NCI-H2107 treated with DMSO at 0.1 percent for 48 hours (cell line): Measurements from ENCODE around the gene PDIA6.
A peak's percentile ranks its signal among the peaks of the same experiment; 100 is the strongest.

ENCODE experiments used
- DNase-seq: peaks from one replicate; lab custom pipeline; 2025; ENCODE audit not compliant: unreplicated experiment; lab: John Stamatoyannopoulos, UW

PDIA6 gene

DNA sequence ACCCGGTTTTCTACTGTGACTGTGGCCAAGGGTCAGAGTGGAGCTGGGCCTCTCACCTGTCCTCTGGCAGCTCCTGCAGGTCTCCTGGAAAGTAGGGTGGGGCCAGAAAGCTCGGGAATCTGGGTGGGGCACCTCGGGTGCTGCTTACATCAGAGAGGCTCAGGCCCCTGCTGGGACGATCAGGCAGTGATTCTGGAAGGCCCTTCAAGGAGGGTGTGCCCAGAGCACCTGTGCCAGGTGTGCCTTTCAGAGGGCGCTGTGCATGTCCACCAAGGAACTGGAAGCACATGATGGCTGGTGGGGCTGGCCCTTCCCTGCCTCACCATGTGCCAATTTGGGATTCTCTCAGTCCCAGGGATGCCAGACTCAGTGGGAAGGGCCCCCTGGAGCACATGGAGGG lies 47.1 kb downstream of the PDIA6 start:
- DNase-seq = no peak

DNA sequence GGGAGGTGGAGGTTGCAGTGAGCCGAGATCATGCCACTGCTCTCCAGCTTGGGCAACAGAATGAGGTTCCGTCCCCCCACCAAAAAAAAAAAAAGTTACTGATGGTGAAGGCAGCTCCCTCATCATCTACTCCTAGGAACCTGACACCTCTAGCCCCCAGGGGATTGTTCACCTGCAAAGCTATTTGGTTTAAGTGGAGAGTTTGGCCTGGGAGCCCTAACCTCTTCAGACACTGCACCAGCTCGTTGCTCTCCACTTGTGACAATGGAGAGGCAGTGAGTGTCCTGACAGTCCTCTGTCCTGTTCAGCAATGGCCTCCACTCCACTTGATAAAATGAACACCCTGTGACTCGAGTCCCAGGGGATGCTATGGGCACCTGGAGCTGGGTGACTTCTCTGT lies 47.7 kb downstream of the PDIA6 start:
- DNase-seq = no peak

DNA sequence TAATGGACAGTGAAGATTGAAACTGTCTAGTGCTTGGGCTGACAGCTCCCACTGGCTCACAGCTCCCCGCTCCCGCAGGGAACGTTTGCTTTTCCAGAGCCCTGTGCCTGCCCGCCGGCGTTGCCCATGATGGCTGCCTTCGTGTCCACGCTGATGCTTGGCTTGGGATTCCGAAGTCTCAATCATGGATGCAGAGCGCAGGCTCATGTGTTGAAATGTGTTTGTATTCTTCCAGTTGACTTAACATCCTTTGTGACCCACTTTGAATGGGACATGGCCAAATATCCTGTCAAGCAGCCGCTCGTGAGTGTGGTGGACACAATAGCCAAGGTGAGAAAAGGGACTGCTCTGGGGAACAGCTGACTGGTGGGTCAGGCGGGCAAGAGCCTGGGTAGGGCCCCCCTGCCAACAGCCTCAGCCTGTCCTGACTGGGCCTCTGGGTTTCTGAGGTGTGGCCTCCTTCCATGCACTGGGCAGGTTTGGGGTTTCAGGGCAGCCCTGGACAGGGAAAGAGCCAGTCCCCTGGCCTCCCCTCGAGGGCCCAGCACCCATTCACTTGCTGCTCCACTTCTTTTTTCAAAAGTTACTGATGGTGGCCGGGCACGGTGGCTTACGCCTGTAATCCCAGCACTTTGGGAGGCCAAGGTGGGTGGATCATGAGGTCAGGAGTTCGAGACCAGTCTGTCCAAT lies 48.3 kb downstream of the PDIA6 start:
- no peak for DNase-seq

DNA sequence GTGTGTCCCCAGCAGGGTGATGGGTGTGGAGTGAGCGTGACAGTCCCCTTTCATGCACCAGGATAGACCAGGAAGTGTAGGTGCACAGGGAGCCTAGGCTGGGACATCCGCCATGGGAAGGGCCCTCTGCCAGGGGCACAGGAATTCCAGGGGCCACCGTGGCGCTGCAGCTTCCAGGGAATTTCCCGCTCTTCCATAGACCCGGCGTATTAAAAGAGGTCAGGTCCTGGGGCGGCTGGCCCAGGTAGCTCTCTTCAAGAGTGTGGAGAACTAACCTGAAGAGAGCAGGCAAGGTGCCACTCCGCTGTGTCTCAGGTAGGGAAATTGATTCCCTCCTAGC lies 49.2 kb downstream of the PDIA6 start:
- no peak for DNase-seq

DNA sequence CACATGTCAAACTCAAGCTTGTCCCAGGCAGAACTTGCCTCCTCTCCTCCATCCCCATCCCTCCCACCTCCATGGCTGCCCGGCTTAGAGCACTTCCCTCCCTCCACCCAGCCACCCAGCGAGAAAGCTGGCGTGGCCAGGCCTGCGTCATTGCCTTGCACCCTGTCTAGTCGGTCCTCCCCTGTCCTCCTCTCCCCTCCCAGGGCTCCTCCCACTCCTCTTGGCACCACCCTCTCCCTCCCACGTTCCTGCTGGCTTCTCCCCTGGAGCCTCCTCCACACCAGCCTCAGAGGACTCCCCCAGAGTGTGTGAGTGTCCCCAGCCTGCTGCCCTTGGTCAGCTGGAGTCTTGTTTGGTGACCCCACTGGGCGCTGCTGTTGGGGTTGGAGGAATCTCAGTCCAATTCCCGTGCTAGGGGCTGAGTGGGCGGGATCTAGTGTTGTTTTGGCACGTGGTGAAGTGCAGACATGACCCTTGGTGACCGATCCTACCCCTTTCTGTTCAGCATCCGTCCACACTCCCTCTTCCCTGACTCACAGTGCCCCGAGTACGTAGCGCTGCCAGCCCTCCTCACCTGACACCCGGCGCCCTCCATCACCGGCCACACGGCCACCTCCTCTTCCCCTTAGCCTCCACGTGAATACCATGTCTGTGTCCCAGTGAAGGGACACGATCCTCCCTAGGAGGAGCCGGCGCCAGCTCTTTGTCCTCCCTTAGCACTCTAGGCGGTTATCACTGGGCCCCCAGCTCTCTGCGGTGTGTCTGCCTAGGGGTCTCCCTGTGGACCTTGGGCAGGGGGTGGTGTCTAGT lies 49.7 kb downstream of the PDIA6 start:
- DNase-seq = no peak

DNA sequence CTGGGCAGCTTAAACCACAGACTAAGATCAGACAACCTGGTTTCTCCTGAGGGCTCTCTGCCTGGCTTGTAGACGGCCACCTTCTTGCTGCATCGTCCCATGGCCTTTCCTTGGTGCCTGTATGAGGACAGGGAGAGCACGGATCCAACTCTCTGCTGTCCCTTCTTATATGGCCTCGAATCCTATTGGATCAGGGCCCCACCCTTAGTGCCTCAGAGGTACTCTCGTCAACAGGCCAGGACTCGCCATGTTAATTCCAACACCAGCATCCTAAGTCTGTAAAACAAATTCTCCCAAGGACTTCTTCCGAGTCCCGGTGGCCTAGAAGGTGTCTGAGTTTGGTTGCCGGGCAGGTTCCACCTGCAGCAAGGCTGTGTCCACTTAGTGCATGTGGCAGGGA lies 51.0 kb downstream of the PDIA6 start:
- DNase-seq = no peak

DNA sequence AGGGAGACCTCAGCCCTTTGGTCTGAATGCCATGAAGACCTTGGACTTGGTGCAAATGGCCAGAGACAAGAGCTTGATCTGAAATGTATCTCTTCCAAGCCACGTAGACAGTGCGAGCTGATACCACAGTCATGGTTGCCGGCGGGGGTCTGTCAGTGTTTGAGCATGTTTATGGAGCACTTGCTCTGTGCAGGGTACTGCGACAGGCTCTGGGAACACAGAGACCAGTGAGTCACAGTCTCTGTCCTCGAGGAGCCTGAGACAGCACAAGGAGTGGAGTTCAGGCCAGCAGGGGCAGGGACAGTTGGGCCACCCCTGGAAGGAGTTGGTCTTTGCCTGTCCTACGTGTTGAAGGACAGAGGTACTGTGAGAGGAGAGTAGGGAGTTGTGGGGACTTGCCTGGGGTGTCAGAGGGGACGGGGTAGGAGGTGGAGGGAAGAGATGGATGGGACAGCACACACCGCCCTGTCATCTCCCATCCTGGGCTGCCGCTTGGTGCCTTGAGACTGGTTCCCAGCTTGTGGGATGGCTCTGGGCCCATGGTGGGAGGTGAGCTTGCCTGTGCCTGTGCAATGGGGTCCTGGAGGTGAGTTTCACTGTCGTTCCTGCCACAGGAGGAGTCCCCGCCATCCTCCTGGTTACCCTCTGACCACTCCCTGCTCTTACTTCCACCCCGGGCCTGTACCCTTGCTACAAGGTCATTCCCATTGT lies 51.6 kb downstream of the PDIA6 start:
- DNase-seq = no peak

DNA sequence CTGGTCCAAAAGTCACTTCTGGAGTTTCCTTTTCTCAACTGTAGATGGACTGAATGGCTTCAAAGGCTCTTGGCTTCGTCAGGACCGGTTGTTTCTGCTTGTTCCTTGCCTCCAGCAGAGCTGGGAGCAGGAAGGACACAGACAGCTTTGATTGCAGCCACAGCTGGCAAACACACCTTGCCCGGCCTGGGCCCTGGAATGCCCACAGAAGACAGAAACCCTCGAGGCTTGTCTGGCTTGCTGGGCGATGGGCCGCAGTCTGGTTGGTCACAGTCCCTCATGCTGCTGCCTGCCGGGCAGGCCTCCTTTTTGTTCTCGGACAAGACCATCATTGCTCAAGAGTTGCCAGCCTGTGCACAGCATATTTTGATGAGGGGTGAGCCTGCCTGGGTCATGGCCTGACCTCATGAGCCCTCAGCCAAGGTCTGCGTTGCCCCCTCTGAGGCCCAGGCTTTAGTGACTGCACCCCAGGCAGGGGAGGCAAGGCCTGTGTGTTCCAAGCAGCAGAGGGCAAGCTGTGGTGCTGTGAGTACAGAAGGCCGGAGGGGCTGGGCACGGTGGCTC lies 53.4 kb downstream of the PDIA6 start:
- no peak for DNase-seq

DNA sequence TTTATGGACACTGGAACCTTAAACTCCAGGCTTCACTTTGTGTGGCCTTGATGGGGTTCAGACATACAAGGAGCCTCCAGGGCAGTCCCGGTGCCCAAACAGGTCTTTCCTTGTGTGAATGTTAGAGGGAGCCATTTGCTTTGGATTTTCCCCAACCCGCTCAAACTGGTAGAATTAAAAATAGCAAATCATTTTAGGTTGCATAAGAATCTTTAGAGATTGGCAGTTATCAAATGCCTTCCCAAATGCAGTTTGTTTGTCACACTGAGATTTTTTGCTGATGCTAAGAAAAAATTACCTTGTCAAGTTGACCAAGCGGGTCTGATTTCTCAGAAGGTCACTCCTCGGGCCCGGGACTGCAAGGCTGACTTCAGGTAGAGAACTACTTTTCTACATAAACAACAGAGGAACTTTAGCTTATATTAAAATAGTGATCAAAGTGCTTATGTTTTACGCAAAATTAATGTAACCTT lies 54.7 kb downstream of the PDIA6 start:
- no peak for DNase-seq

DNA sequence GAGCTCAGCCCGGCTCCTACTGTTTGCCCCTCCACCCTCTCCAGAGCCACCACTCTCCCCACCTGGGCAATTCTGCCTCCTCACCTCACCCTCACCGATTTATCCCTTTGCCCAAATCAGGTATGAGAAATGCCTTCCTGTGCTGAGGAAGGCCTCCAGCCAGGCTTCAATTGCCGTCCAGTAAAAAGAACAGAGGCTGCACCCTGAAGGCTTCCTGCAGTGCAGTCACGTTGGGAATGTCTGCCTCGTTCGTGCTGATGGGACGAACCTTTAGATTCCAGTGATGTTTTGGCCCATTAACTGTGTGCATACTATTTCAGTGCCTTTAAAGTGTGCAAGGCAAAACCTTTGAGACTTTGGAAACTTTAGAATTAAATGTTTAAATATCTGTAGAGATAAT lies 57.0 kb downstream of the PDIA6 start:
- DNase-seq = no peak

DNA sequence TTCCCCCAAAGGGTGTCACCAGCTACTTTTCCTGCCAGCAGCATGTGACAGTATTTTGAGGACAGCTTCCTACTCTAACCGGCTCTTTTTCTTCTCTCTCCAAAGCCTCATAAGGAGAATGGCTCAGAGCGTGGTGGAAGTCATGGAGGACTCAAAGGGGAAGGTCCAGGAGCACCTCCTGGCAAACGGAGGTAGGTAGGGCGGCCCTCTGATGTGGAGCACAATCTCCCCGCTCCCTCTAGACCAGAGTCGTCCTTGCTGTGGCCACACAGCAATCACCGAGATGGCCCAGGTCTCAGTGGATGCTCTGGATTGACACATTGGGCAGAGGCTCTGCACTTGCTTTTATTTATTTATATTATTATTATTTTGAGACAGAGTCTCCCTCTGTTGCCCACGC lies 58.7 kb downstream of the PDIA6 start:
- no peak for DNase-seq

DNA sequence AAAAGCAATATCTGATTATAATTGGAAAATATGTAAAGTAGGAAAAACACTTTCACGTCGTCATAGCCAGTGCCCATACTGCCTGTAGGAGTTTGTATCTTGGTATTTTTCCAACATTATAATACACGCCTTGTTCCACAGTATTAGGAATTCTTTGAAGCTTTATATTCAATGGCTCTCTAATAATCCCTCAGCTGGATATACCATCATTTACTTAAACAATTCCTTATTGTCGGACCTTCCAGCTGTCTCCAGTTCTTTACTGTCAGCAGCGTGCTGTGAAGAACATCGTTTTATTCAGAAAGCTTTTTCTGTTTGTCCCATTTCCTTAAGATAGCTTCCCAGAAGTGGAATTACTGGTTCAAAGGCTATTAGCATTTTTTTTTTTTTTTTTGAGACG lies 59.4 kb downstream of the PDIA6 start:
- DNase-seq = no peak

DNA sequence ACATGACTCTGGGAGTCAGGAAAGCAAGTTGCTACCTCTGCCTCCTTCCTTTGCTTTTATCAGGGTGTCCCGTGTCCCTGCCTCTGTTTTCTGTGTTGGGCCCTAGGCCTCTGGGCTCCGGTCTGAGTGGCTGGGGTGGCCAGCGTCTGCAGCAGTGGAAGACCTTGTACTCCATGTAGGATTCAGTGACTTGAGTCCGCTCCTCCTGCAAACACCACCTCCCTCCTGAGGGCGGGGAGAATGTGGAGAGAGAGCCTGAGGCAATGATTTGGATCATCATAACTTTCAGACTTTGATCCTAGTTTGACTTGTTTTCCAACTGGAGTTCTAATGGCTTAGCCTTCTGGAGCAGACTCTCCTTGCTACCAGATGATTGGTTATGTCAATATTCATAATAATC lies 60.3 kb downstream of the PDIA6 start:
- no peak for DNase-seq

DNA sequence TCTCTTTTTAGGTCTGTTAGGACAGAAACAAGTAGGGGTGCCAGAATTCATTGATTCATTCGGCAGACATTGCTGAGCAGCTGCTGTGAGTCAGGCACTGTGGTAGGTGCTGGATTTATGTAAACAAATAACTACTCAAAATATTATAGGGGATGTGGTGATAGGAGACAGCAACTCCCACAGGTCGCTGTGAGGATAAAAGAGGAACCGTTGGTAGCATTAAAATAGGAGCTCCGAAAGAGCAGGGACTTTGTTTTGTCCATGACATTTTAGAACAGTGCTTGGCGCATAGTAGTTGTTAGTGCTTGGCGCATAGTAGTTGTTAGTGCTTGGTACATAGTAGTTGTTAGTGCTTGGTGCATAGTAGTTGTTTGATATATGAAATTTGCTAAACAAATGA lies 62.0 kb downstream of the PDIA6 start:
- DNase-seq = no peak

DNA sequence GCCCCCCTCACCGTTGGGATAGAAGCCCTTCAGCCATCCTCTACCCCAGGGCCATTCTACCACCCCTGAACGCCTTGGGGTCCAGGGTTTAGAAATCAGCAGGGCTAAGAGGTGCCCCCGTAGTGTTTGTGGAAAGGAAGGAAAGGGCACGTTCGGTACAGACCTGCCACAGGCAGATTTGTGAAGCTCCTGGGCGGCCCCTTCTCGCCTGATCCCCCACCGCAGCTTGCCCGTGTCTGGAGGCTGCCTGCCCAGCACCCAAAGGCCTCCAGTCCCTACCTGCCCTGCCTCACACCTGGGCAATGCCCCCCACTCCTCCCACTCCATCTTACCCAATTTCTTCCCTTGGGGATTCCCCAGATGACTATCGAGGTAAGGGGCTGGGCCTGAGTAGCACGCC lies 69.9 kb downstream of the PDIA6 start:
- no peak for DNase-seq

DNA sequence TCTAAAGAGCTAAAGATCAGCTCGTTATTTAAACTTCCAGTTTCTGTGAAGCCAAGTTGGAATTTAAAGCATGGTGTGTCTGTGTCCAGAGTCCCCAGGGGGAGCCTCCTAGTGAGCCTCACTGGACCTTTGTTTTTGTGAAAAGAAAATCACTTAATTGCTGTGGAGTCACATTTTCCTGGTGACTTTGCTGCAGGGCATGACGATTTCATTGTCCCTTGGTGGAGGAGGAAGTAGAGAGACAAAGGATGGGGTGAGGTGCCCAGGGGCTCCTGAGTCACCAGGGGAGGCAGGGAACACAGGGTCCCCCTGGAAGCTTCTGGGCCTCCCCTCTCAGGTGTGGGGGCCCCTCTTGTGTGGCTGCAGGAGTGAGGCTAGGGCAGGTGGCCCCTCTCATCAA lies 71.4 kb downstream of the PDIA6 start:
- DNase-seq = peak; percentile 3

DNA sequence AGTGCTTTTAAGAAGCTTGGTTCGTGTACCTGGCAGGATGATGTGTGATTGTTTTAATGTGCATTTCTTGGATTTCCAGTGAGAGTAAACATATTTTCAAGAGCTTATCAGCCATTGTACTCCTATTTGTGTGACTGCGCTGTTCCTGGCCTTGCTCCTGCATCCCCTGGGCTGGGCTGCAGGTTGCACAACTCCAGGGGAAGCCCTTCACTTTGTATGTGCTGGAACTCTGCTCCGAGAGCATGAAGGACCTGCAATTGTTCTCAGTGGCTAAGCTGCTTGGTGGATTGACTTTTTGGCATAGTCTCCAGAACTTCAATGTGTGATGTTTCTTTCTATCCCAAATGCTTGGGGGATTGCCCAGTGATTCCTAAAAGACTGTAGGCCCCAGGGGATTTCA lies 72.4 kb downstream of the PDIA6 start:
- DNase-seq = no peak

DNA sequence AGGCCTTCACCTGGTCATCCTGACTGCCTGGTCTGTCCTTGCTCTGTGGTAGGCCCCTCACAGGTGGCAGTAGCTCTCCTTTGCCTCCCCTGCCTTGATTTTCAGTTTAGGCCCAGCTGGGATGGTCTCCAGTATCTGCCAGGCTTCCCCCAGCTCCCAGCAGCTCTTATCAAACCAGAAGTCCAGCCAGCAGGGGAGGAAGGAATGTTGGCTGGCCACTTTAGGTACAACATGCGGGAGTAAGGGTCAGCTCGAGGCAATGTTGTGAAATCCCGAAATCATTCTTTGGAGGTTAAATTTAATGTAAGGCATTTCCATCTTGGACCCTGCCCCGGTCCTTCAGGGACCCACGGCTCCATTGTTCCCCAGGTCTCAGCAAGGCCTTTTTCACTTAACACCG lies 74.4 kb downstream of the PDIA6 start:
- DNase-seq = no peak

DNA sequence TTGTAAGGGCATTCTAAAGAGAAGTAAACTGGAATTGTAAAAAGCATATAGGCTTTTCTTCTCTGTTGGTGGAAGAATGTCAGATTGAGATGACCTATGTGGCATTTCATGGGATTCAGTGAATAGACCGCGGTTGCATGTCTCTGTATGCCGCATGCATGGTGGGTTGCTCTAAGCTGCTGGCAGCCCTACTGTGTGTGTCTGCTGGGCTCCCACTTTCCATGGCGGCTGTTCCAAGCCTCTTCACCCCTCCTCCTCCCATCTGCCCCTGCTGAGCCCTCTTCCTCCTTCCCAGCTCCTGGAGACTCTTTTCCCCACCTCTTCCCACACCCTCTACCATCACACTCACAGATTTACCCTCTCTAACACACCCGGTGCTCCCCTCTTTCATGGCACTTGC lies 78.6 kb downstream of the PDIA6 start:
- DNase-seq = no peak

DNA sequence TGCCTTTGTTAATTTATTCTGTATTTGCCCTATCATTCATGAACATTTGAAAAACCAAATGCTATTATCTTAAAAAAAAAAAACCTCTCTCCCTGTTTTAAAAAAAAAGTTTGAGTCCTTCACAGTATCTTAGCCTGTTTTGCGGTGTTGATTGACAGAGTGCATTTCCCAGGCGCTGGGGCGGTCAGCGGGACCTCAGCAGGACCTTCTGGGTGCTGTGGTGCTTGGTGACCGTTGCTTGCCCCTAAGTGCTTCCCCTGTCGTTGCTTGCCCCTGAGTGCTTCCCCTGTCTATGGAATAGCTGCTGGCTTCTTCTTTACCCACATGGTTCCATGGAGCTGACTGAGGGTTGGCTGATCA lies 79.0 kb downstream of the PDIA6 start:
- peak; percentile 49 for DNase-seq
